Measurements from ENCODE around the gene BATF2. TPM values are rescaled to one million over a fixed set of nuclear protein-coding genes. Genes with fewer than 3 reads are reported as not detected.

The BATF2 gene
- total and polyA plus RNA-seq, 8 donors, result 0.73 to 29.5 (median 3.4) TPM; not detected in 1

- Histone ChIP-seq H3K27ac (no peak overlapping the region), H3K9me3 (no peaks in the 10 kb centered on the region), H3K27me3 (peaks cover 0 to 12% (median 0%) of the 10 kb centered on the region in 3 donors), H3K4me1 (peaks cover 7 to 12% (median 9%) of the 10 kb centered on the region in 4 donors), H3K36me3 (no peaks in the 10 kb centered on the region), H3K4me3 (no peak overlapping the region)
- TF ChIP-seq CTCF (IDR thresholded peaks at IDR 0.05), result no peak
- no peak for TF ChIP-seq POLR2AphosphoS5 (IDR thresholded peaks at IDR 0.05)
- no peak for TF ChIP-seq EP300 (IDR thresholded peaks at IDR 0.05)
- no peak for TF ChIP-seq POLR2A (IDR thresholded peaks at IDR 0.05)
- intact Hi-C loops (cut with DNase I; ENCODE audit: low total_unique reads), result no loop called here
- 56 to 70% (median 63%) methylated on average over 2 of the region's 2 CpGs for WGBS, 5 donors
- DNase-seq, result no peak
Measured at GRCh38 chr11:64976651-64977050, 20.1 kb downstream of the BATF2 start.

GRCh38 chr11:64974124-64974523, 22.6 kb downstream of the BATF2 start:
- Histone ChIP-seq H3K9me3 (no peaks in the 10 kb centered on the region), H3K27ac (no peak overlapping the region), H3K4me1 (peaks cover 9 to 16% (median 12%) of the 10 kb centered on the region in 4 donors), H3K36me3 (no peaks in the 10 kb centered on the region), H3K27me3 (peaks cover 0 to 16% (median 0%) of the 10 kb centered on the region in 3 donors), H3K4me3 (no peak overlapping the region)
- intact Hi-C loops (cut with DNase I; ENCODE audit: low total_unique reads), result no loop called here
- TF ChIP-seq POLR2A (IDR thresholded peaks at IDR 0.05) (no peak), POLR2AphosphoS5 (IDR thresholded peaks at IDR 0.05) (no peak), EP300 (IDR thresholded peaks at IDR 0.05) (no peak), CTCF (IDR thresholded peaks at IDR 0.05) (no peak)
- WGBS, 5 donors, result 68 to 88% (median 81%) methylated on average over 5 of the region's 5 CpGs
- DNase-seq, result no peak

GRCh38 chr11:64971421-64972233, 25.1 kb downstream of the BATF2 start, which contains the start of gene MAJIN:
TSS of gene MAJIN (minus strand) at chr11:64972108. CDS start at chr11:64959405, 12,703 bp downstream.
- H3K36me3 ChIP-seq, result no peaks in the 10 kb centered on the region
- peaks cover 0 to 16% (median 0%) of the 10 kb centered on the region in 3 donors for H3K27me3 ChIP-seq
- DNase-seq, result peak; percentile 91 to 95
- no peak for TF ChIP-seq EP300 (IDR thresholded peaks at IDR 0.05)
- peak; percentile 24 to 89 (median 58) for TF ChIP-seq POLR2AphosphoS5 (IDR thresholded peaks at IDR 0.05)
- peaks cover 9 to 16% (median 12%) of the 10 kb centered on the region in 4 donors for H3K4me1 ChIP-seq
- 15 to 30% (median 19%) methylated on average over 41 to 66 of the region's 69 CpGs for WGBS, 5 donors
- intact Hi-C loops (cut with DNase I; ENCODE audit: low total_unique reads), result no loop called here
- H3K4me3 ChIP-seq, result peak within 1 kb of the TSS; percentile 31 to 42 (median 37)
- H3K27ac ChIP-seq, result peak within 1 kb of the TSS in 2 of 5 donors; percentile 15 to 30
- H3K9me3 ChIP-seq, result no peaks in the 10 kb centered on the region

GRCh38 chr11:64970731-64971151, 26.0 kb downstream of the BATF2 start:
- Histone ChIP-seq H3K9me3 (no peaks in the 10 kb centered on the region), H3K27ac (no peak overlapping the region), H3K4me1 (peaks cover 9 to 16% (median 12%) of the 10 kb centered on the region in 4 donors), H3K27me3 (peaks cover 0 to 16% (median 0%) of the 10 kb centered on the region in 3 donors), H3K4me3 (no peak overlapping the region), H3K36me3 (no peaks in the 10 kb centered on the region)
- TF ChIP-seq POLR2AphosphoS5 (IDR thresholded peaks at IDR 0.05) (no peak), POLR2A (IDR thresholded peaks at IDR 0.05) (no peak), CTCF (IDR thresholded peaks at IDR 0.05) (no peak), EP300 (IDR thresholded peaks at IDR 0.05) (no peak)
- DNase-seq, result no peak
- intact Hi-C loops (cut with DNase I; ENCODE audit: low total_unique reads), result no loop called here
- WGBS, 5 donors, result 66 to 81% (median 76%) methylated on average over 8 of the region's 8 CpGs
